ENCODE results near the gene STRAP.
"Not testable (repeated sequence)": the region's sequence is repeated elsewhere in the genome, so short reads cannot be mapped to it uniquely, and the experiment has no call there.

The STRAP gene

DNA sequence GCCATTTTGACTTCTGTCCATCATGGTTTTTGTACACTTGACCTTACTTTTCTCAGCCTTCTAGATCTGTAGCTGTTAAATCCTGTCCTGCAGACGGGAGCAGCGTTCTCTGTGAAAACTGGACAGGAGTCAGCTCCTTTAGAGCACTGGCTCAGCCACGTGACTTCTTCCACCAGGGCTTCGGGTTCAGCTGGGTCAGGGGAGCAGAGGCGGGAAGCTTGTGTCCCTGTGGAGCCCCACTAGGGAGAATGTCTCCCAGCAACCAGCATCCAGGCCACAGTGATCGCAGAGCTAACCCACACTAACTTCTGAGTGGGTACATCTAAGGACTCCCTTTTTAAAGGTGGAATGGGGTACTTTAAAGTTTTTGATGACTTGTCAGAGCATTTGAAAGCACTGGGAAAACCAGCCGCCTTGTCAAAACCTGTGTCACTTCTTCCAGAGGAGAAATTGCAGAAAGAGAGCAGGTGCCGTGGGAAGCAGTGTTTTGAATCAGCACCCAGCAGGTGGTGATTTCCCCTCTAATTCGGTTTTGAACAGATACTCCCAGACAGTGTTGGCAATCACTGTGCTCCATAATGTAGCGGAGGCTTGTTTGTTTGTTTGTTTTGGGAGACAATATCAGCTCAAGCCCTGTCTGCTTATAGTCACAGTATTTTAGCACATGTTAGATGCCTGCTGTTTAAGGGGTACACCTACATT, 46.8 kb downstream of the STRAP start:
- no peak for DNase-seq

DNA sequence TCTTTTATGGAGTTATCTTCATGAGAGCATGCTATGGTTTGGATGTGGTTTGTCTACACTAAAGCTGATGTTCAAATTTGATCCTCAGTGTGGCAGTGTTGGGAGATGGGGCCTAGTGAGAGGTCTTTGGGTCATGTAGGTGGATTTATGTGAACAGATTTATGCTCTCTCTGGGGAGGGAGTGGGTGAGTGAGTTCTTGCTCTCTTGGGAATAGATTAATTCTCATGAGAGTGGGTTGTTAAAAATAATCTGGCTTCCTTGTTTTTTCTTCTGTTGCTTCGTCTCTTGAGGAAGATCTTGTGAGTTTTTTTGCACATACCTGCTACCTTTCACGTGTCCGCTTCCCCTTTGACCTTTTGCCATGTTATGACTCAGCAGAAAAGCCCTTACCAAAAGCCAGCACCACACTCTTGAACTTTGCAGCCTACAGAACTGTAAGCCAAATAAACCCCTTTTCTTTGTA, 49.4 kb downstream of the STRAP start:
- no peak for DNase-seq

DNA sequence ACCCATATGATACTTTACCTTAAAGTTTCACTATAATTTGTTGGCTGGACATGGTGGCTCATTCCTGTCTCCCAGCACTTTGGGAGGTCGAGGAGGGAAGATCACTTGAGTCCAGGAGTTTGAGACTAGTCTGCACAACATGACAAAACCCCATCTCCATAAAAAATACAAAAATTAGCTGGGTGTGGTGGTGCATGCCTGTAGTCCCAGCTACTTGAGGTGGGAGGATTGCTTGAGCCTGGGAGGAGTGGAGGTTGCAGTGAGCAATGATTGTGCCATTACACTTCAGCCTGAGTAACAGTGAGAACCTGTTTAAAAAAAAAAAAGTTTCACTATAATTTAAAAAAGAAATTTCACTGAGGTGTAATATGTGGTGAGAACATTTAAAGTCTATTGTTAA, 50.1 kb downstream of the STRAP start:
- no peak for DNase-seq

DNA sequence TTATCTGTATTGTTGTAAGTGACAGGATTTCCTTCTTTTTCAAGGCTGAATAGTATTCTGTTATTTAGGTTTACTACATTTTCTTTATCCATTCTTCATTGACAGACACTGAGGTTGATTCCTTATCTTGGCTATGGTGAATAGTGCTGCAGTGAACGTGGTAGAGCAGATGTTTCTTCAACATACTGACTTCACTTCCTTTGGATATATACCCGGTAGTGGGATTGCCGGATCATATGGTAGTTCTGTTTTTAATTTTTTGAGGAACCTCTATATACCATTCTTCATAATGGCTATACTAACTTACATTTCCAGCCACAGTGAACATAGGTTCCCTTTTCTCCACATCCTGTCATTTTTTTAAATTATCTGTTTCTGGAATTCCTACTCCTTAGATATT, 50.8 kb downstream of the STRAP start:
- no peak for DNase-seq

DNA sequence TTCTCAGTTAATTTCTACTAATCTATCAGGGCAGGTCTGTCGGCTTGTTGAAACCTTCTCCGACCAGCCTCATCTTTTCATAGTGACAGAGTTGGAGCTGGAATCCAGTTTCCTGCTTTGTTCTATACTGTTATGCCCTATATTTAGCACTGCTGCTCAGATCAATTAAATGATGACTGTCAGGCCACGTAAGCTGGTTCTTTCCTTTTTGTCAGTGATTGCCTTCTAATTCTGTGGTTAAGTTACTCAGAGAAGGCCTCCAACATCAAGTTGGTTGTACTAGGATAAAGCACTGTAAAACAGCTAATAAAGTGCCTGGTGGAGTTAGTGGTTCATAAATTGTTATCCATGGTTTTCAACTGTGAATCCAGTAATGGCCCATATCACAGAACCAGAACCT, 51.6 kb downstream of the STRAP start:
- no peak for DNase-seq

DNA sequence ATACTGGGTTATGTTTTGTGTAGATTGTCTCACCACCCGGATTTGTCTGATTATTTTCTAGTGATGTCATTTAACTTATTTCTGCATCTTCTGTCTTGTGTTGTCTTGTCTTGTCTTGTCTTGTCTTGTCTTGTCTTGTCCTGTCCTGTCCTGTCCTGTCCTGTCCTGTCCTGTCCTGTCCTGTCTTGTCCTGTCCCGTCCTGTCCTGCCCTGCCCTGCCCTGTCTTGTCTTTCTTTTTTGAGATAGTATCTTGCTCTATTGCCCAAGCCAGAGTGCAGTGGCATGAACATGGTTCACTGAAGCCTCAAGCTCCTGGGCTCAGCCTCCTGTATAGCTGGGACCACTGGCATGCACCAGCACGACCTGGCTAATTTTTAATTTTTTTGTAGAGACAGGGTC, 54.6 kb downstream of the STRAP start:
- no peak for DNase-seq

DNA sequence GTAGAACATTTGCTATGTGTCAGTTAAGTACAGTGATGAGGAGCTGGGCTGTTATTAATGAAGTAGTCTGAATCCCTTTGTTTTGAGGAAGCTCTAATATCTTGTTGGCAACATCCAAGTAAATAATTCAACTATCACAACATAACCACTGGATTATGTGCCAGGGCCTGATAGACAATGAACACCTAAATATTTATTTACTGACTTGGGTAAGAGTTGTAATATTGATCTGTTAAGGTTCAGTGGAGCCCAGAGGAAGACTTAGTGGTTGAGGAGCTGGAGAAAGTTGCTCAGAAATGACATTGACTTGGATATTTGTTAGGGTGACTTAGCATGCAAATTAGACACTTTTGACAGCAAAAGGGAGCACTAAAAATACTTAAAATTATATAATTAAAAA, 55.7 kb downstream of the STRAP start:
- no peak for DNase-seq

DNA sequence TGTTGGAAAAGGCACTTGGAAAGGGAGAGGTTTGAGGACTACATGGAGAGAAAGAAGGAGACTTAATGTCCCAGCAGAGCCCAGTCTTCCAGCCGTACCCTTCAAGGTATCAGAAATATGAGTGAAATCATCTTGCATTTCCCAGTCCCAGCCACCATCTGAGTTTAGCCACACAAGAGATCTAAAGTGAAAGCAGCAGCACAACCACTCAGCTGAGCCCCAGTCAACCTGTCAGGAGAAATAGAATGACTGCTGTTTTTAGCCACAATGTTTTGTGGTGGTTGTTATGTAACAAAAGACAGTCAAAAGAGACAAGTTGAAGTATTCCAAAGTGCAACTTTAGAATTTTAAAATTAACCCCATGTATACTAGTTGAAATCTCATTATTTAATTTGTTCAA, 56.9 kb downstream of the STRAP start:
- DNase-seq, result no peak

DNA sequence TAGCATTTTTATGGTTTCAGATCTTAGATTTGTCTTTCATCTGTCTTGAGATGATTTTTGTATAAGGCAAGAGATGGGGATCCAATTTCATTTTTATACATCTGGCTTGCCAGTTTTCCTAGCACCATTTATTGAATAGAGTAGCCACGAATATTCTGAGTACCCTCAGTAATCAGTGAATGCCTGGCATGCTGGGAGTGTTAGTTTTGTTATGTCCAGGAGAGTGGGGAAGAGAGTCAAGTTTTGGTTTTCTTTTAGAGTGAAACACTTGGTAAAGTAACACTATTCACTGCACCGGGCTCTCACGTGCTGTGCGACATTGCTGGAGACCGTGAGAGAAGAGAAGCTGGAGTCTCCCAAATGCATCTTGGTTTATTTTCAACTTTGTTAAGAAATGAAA, 60.3 kb downstream of the STRAP start:
- DNase-seq, result no peak

DNA sequence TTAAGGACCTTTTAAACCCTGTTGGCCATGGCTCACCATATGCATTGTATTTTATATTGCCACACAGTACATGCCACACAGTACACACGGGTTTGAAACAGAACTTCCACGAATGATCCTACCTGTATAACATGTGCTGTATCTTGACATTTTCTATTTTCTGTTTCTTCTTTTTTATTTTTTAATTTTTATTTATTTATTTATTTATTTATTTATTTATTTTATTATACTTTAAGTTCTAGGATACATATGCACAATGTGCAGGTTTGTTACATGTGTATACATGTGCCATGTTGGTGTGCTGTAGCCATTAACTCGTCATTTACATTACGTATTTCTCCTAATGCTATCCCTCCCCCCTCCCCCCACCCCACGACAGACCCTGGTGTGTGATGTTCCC, 61.3 kb downstream of the STRAP start:
- not testable (repeated sequence) for DNase-seq

DNA sequence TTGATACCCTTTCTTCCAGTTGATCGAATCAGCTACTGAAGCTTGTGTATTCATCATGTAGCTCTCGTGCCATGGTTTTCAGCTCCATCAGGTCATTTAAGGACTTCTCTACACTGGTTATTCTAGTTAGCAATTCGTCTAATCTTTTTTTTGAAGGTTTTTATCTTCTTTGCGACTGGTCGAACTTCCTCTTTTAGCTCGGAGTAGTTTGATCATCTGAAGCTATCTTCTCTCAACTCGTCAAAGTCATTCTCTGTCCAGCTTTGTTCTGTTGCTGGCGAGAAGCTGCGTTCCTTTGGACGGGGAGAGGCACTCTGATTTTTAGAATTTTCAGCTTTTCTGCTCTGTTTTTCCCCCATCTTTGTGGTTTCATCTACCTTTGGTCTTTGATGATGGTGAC, 66.3 kb downstream of the STRAP start:
- not testable (repeated sequence) for DNase-seq
